ENCODE data around the gene GFPT2.

Gene GFPT2

GRCh38 chr5:180350711-180351465 is 2.2 kb downstream of the GFPT2 start:
- no peak for DNase-seq (ENCODE audit: low spot score)

- no peak for DNase-seq (ENCODE audit: low spot score)
Observed at GRCh38 chr5:180350296-180350695, 2.8 kb downstream of the GFPT2 start.

- no peak for DNase-seq (ENCODE audit: low spot score)
Observed at GRCh38 chr5:180349391-180349790, 3.7 kb downstream of the GFPT2 start.

- no peak for DNase-seq (ENCODE audit: low spot score)
Observed at GRCh38 chr5:180348336-180348735, 4.8 kb downstream of the GFPT2 start.

- DNase-seq (ENCODE audit: low spot score): no peak
Observed at GRCh38 chr5:180347702-180348101, 5.4 kb downstream of the GFPT2 start.

GRCh38 chr5:180346358-180346757 is 6.8 kb downstream of the GFPT2 start:
- DNase-seq (ENCODE audit: low spot score): no peak

GRCh38 chr5:180345781-180346180 is 7.4 kb downstream of the GFPT2 start:
- DNase-seq (ENCODE audit: low spot score): no peak

- no peak for DNase-seq (ENCODE audit: low spot score)
Observed at GRCh38 chr5:180345186-180345585, 8.0 kb downstream of the GFPT2 start.

GRCh38 chr5:180344696-180344999 is 8.5 kb downstream of the GFPT2 start:
- DNase-seq (ENCODE audit: low spot score): no peak

GRCh38 chr5:180343831-180344695 is 9.1 kb downstream of the GFPT2 start:
- peak; percentile 74 for DNase-seq (ENCODE audit: low spot score)

- peak; percentile 43 for DNase-seq (ENCODE audit: low spot score)
Observed at GRCh38 chr5:180343110-180343830, 9.9 kb downstream of the GFPT2 start.

GRCh38 chr5:180341595-180341994 is 11.5 kb downstream of the GFPT2 start:
- no peak for DNase-seq (ENCODE audit: low spot score)

- DNase-seq (ENCODE audit: low spot score): no peak
Observed at GRCh38 chr5:180340856-180341255, 12.3 kb downstream of the GFPT2 start.

GRCh38 chr5:180339583-180340183 is 13.5 kb downstream of the GFPT2 start:
- no peak for DNase-seq (ENCODE audit: low spot score)

- DNase-seq (ENCODE audit: low spot score): no peak
Observed at GRCh38 chr5:180338001-180338707, 15.0 kb downstream of the GFPT2 start.

GRCh38 chr5:180336234-180337020 is 16.7 kb downstream of the GFPT2 start:
- DNase-seq (ENCODE audit: low spot score): no peak

GRCh38 chr5:180335614-180336233 is 17.4 kb downstream of the GFPT2 start:
- no peak for DNase-seq (ENCODE audit: low spot score)

- no peak for DNase-seq (ENCODE audit: low spot score)
Observed at GRCh38 chr5:180334751-180335613, 18.2 kb downstream of the GFPT2 start.

- no peak for DNase-seq (ENCODE audit: low spot score)
Observed at GRCh38 chr5:180334176-180334575, 19.0 kb downstream of the GFPT2 start.

All from cerebellar cortex (tissue), 1 donor.